Measurements from ENCODE around the gene PLEKHG2. TPM values are rescaled to one million over a fixed set of nuclear protein-coding genes. Genes with fewer than 3 reads are reported as not detected.

Gene PLEKHG2
- total and polyA plus RNA-seq, 4 donors: 2.1 to 4.5 (median 3.0) TPM

- Histone ChIP-seq H3K27ac (ENCODE audit: low read depth in 1 of 2, low read length in 2 of 2) (no peak overlapping the region), H3K4me1 (ENCODE audit: control insufficient read depth in 4 of 4, insufficient read depth in 4 of 4, low read length in 3 of 4) (no peaks in the 10 kb centered on the region), H3K27me3 (ENCODE audit: control insufficient read depth in 4 of 4, insufficient read depth in 4 of 4, low read length in 3 of 4) (no peaks in the 10 kb centered on the region), H3K36me3 (ENCODE audit: control insufficient read depth in 4 of 4, insufficient read depth in 3 of 4, low read depth in 1 of 4, low read length in 3 of 4) (peaks cover 4 to 7% (median 6%) of the 10 kb centered on the region in 4 donors), H3K4me3 (ENCODE audit: low read depth in 1 of 3, low read length in 3 of 3) (no peak overlapping the region), H3K9ac (ENCODE audit: low read depth in 1 of 2, low read length in 2 of 2) (no peak overlapping the region), H3K9me3 (ENCODE audit: control insufficient read depth in 4 of 4, low read length in 3 of 4) (no peaks in the 10 kb centered on the region)
- no peak for DNase-seq (ENCODE audit: low spot score)
- 92% methylated on average over 11 of the region's 11 CpGs for WGBS
- TF ChIP-seq FOXA1 (IDR thresholded peaks at IDR 0.05) (no peak), RXRA (IDR thresholded peaks at IDR 0.05) (no peak), HNF4G (IDR thresholded peaks at IDR 0.05) (no peak), SP1 (IDR thresholded peaks at IDR 0.05) (no peak), TAF1 (conservative IDR thresholded peaks at IDR 0.05) (no peak), HNF4A (conservative IDR thresholded peaks at IDR 0.05) (no peak), ZBTB33 (IDR thresholded peaks at IDR 0.05) (no peak), REST (IDR thresholded peaks at IDR 0.05) (no peak), GABPA (IDR thresholded peaks at IDR 0.05 in 1 of 2, conservative IDR thresholded peaks at IDR 0.05 in 1 of 2) (no peak), ATF3 (IDR thresholded peaks at IDR 0.05) (no peak), NR2F2 (IDR thresholded peaks at IDR 0.05) (no peak), RAD21 (IDR thresholded peaks at IDR 0.05) (no peak), CTCF (IDR thresholded peaks at IDR 0.05; ENCODE audit: low read depth, low read length, missing input control) (no peak), FOXA2 (IDR thresholded peaks at IDR 0.05) (no peak), EGR1 (IDR thresholded peaks at IDR 0.05; ENCODE audit: low read depth in 2 of 2) (no peak), YY1 (IDR thresholded peaks at IDR 0.05) (no peak), JUND (IDR thresholded peaks at IDR 0.05) (no peak), MAX (IDR thresholded peaks at IDR 0.05) (no peak)
Measured at GRCh38 chr19:39427707-39428106, 15.2 kb downstream of the PLEKHG2 start.
